ENCODE measurements around the gene MB21D2.
"Not testable (repeated sequence)": the region's sequence is repeated elsewhere in the genome, so short reads cannot be mapped to it uniquely, and the experiment has no call there.

Gene MB21D2, protein sequence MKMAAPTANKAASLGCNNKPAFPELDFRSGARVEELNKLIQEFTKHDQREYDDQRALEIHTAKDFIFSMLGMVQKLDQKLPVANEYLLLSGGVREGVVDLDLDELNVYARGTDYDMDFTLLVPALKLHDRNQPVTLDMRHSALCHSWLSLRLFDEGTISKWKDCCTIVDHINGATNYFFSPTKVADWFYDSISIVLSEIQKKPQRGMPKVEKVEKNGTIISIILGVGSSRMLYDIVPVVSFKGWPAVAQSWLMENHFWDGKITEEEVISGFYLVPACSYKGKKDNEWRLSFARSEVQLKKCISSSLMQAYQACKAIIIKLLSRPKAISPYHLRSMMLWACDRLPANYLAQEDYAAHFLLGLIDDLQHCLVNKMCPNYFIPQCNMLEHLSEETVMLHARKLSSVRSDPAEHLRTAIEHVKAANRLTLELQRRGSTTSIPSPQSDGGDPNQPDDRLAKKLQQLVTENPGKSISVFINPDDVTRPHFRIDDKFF
- total RNA-seq, result 13.7 reads per million, percentile 38 among the genes with 10 or more reads in this experiment

DNA sequence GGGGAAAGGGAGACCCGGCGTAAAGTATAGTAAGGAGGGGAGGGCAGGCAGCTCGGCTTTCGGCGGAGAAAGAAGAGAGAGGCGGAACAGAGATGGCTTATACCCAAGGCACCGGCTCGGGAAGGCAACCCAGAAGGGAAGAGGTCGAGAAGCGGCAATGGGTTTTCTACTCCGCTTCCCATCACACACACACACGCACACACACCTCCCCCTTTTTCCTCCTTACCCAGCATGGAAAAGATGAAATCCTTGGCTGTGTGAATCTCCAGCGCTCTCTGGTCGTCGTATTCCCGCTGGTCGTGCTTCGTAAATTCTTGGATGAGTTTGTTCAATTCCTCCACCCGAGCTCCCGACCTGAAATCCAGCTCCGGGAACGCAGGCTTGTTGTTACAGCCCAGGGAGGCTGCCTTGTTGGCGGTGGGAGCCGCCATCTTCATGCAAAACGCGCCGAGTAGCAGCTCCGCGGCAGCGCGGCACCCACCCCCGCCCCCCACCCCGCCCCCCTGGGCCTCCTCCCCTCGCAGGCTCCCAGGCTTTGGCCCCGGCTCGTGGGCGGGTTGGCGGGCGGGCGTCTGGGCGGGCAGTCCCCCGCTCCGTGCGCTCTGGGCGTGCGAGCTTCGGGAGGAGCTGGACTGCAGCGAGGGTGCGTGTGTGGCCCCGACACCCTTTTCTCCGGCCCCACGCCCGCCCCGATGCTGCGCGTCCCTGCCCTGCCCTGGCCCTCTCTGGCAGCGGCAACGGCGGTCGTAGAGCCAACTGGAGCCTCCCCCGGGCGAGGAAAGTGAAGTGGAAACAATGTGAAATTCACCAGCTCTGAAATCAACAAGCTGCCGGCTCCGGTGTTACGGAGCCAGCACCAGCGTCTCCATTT is at the start of gene MB21D2:
MB21D2 (minus strand) TSS at position 453 of the 871 bp plus-strand sequence; CDS start at position 437, 16 bp downstream.
- DNase-seq, result peak; percentile 47

DNA sequence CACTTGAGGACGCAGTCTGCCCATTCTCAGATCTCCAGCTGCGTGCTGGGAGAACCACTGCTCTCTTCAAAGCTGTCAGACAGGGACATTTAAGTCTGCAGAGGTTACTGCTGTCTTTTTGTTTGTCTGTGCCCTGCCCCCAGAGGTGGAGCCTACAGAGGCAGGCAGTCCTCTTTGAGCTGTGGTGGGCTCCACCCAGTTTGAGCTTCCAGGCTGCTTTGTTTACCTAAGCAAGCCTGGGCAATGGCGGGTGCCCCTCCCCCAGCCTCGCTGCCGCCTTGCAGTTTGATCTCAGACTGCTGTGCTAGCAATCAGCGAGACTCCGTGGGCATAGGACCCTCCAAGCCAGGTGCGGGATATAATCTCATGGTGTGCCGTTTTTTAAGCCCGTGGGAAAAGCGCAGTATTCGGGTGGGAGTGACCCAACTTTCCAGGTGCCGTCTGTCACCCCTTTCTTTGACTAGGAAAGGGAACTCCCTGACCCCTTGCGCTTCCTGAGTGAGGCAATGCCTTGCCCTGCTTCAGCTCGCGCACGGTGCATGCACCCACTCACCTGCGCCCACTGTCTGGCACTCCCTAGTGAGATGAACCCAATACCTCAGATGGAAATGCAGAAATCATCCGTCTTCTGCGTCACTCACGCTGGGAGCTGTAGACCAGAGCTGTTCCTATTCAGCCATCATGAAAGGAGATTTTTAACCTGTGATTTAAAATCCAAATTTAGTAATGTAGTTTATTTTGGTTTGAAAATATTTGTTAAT is 47.5 kb upstream of the MB21D2 start:
- DNase-seq, result not testable (repeated sequence)

DNA sequence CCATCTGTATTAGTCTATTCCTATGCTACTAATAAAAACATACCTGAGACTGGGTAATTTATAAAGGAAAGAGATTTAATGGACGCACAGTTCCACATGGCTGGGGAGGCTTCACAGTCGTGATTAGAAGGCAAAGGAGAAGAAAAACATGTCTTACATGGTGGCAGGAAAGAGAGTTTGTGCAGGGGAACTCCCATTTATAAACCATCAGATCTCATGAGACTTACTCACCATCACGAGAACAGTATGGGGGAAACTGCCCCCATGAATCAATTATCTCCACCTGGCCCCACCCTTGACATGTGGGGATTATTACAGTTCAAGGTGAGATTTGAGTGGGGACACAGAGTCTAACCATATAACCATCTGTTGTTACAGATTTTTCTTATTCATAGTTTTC is 42.1 kb upstream of the MB21D2 start:
- no peak for DNase-seq

DNA sequence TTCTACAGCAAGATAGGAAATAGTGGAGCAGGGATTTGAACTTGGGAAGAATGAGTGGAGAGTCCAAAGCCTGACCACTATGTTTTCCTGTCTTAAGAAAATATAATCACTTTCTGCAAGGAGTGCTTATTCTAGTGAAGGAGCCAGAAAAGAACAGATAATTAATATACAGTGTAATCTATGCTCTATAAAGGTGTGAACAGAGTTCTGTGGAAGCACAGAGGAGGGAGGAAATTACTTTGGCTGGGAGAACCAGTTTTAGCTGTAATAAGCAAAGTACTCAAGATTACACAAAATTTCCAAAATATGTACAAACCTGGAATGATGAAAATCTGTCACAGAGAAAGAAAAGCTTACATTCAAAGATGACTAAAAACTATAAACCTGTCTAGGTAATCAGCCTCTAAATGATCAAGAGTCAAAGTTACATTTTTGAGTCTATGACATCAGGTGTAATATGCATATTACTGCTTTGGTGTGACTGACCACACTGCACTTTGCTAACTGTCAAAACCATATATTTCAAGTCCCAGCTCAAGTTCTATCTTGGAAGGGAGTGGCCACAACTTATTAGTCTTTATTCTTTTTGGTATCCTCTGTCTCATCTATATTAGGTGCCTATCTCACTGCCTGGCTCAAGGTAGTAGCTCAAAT is 40.7 kb upstream of the MB21D2 start:
- DNase-seq, result no peak

DNA sequence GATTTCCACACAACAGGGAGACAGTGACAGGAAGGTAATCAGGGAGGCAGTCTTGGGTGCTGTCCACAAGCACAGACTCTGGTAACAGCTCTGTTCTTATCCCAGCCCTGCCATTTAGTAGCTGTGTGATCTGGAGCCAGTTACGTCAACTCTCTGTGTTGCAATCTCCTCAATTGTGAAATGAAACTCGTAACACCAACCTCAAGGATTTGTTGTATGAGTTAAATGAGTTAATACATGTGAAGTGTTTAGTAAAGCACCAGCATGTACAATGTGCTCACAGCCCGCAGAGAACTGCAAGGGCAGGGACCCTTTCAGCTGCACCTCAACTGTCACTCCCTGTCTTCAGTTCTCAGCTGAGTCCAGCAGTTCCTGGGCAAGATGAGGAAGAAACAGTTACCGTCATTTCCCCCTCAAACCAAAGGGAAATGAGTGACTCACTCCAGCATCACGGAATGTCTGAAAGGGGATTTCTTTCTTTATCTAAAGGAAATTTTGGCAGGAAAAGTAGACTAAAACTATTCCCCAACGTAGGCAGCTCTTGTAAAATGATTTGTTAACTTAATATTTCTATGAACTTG is 39.9 kb upstream of the MB21D2 start:
- DNase-seq, result no peak

DNA sequence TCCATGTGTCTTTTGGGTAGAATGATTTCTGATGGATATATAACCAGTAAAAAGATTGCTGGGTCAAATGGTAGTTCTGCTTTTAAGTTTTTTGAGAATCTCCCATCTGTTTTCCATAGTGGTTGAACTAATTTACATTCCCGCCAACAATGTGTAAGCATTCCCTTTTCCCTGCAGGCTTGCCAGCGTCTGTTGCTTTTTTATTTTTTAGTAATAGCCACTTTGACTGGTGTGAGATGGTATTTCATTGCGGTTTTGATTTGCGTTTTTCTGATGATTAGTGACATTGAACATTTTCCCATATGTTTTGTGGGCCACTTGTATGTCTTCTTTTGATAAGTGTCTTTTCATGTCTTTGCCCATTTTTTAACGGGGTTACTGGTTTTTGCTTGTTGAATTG is 36.3 kb upstream of the MB21D2 start:
- no peak for DNase-seq

DNA sequence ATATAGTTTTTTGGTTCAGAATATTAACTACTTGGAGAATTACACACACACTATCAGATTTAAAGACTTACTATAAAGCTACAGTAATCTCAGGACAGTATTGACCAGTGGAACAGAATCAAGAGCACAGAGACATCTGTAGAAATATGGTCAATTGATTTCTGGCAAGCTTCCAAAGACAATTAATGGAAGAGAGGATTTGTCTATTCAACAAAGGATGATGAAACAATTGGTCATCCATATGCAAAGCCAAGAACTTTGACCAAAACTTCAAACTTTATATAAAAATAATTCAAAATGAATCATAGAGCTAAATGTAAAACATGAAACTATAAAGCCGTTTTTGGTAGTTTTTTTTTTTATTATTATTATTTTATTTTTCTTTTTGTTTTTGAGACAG is 29.8 kb upstream of the MB21D2 start:
- DNase-seq, result no peak

DNA sequence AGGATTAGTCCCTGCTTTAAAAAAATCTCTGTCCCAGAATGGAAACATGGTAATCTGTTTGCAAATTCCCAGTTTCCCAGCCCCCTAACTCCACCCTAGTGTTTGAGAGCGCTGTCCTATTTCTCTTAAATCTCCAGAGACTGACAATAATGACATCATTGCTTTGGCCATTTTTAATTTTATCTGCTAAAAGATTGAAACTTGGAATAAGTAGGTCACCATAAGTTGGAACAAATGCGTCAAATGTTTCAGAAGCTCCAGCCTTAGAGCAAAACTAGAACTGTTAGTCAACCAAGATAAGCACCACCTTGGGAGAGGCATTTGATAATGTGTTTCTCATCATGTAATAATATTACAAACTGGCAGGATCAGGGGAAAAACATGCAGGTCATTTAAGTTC is 25.7 kb upstream of the MB21D2 start:
- no peak for DNase-seq

DNA sequence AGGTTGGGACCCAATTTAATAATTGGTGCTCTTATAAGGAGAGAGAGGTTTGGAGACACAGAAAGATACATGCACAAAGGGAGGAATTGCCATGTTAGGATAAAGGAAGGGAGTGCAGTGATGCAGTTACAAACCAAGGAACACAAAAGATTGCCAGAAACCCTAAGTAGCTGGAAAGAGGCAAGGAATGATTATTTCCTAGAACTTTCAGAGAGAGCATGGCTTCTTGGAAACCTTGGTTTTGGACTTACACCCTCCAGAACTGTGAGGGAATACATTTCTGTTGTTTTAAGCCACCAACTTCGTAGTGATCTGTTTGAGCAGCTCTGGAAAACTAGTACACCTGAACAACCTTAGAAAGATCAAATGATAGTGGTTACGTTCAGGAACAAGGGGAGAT is 25.0 kb upstream of the MB21D2 start:
- DNase-seq, result no peak

DNA sequence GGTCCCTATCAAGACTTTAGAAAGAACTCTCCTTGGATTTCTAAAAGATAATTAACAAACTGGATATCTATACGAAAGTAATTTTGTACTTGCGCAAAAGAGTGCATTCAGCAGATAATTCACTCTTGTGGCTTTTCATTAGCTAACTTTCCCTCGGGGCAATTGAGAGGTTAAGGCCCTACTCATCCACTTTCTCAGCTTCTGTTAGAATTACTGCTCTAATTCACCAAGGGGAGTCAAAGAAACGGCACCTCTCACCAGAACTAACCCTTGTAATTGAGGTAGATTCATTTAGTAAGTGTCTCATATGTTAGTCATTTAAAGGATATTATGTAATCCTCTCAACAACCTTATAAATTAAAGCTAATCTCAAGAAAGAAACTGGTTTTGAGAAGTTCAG is 22.5 kb upstream of the MB21D2 start:
- no peak for DNase-seq

DNA sequence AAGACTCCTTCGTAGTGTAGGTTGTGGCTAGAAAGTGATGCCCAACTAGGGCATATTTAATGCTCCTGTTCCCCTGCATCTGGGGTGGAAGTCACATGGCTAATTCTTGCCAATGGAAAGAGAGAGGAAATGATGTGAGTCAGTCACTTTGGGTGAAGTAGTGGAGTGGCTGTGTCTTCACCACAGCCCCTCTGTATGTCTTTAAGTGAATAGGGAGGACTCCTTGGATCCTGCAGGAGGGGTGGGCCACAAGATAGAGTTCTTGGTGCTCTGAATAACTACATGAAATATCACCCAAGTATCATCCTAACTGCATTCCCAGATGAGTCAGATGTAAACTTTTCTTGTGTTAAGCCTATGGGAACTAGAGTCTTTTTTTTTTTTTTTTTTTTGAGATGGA is 17.8 kb upstream of the MB21D2 start:
- no peak for DNase-seq

DNA sequence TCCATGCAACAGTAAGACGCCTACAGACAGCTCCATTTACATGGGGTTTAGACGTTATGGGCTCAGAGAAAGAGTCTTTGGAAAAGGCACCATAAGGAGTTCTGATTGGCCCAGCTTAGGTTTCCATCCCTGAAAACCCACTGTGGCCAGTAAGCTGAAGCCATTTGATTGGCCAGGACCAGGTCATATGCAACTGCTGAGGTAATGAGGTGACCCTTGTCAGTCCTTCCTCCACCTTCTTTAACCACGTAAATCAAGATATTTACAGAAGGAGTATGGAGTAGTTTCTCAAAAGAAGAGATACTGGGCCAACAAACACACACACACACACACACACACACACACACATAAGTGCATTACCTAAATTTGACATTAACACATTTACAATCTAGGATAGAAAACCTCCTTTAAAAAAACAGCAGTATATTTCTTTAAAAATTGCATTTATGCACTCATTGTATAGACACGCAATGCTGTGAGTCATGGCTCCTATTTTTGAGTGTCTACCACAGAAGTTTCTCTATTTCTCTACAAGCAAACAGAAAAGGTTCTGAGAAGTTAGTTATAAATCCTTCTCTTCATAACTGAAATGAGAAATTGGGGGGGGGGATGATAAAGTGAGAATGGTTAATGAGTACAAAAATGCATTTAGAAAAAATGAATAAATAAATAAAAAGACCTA is 16.3 kb upstream of the MB21D2 start:
- no peak for DNase-seq

DNA sequence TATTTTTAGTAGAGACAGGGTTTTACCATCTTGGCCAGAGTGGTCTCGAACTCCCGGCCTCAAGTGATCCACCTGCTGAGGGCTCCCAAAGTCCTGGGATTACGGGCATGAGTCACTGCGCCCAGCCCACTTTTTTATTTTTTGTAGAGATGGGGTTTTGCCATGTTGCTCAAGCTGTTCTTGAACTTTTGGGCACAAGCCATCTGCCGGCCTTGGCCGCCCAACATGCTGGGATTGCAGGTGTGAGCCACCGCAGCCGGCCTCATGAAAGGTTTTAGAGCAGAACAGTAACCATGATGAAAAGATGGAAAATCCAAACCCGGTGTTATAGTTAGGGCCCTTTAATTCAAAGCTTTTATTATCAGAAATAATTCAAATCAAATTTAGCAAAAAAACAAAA is 15.6 kb upstream of the MB21D2 start:
- DNase-seq, result no peak

DNA sequence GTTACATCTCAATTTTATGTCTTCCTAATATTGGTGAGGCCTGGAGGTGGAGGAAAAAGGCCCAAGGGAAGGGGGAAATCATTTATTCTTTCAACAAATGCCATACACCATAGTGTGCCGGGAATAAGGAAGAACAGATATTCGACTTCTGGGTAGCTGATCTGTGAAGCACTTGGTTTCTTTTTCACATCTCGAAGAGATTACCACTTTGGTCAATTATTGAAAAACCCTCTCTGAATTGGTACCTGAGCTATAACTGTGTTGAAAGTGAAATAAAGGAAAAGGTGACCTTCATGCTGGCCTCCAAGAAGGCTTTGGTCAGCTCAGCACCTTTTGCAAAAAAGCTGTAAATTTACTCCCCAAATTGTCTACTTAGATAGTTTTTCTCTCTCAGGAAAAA is 14.2 kb upstream of the MB21D2 start:
- DNase-seq, result no peak

DNA sequence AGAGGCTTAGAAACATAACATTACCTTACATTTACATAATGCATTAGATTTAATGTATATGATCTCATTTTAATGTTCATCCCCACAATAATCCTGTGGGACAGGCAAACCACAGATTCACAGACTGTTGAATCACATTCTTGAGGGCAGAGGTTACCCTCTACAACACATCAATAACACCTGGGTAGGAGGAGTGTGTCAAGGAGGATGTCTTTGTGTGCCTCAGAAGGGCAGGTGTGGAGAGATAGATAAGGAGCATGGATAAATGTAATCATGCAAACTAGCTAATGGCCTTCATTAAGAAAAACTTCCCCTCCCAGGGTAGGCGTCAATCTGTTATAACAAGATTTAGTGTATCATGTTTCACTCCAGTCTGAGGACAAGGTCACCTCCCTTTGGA is 12.9 kb upstream of the MB21D2 start:
- no peak for DNase-seq

DNA sequence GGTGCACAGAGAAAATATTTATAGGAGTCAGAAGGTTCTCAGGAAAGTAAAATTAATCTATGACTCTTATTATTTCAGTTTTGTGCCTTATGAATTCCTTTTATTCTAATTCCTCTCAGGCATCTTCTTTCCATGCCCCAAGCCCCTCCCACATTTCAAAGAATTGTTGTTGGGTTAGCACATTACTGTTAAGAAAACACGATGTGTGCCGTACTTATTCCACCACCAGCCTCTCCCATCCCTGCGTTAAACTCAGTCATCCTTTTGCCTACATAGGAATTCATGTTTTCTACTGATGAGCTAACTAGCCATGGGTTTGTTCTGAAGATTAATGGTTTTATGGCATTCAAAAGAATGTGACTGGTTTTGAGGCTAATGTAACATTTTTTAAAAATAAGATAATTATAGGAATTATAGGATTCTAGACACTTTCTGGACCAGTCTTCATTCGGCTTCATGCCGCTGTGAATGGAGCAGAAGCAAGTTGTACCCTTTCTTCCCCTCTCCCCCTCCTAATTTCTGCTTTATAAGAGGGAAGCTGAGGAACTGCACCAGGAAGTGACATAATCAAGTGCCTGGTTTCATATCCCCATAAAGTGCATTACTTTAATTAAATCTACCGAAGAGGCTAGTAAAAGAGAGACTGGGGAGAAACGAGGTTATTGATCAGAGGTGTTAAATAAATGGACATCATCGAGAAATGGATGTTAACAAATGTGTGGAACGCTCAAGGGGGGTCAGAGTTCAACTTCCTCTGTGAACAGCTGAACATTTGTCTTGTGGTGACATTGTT is 12.3 kb upstream of the MB21D2 start:
- DNase-seq, result no peak

DNA sequence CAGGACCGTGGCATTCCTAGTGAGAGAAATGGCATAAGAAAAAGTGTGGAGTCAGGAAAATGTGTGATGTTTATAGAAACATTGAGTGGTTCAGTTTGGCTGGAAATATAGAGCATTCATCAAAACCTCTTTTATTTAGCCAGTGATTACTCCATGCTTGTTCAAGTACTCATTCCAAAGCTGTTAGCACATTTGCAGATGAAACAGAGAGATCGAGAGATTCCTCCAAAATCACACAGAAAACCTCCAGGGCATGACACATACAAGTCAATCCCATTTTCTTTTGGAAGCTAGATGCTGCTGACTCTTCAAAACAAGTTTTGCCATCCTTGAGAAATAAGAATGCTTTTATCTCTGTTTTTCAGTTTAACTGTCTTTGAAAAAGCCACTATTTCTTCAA is 11.5 kb upstream of the MB21D2 start:
- DNase-seq, result no peak

DNA sequence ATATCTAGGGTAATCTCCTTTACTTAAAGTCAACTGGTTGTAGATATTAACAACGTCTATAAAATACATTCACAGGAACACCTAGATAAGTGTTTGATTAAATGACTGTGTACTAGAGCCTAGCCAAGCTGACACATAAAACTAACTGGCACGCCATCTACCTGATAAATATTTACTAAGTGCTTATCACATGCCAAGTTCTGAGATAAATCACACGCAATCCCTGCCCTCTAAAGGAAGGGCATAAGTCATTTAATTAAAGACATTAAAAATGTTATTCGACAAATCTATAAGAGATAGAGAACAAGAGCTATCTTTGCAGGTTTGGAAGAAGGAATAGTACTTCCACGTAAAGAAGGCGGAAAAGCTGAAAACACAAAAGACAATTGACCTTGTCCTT is 11.1 kb upstream of the MB21D2 start:
- DNase-seq, result no peak

DNA sequence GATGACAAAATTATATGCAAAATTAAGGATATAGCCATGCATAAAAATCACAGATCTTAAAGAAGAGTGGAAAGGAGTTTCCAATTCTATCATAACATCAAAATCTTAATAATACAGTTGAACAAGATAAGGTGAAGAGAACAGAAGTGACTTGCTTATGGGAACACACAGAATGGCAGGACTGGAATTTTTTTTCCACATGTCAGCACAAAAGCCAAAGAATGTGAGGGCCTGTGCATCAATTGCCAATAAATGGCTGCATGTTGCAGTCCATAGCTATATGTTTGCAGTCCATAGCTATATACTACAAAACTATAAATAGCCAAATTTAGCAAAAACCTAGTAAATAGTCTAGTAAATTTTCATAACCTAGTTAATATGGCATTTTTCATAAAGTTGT is 10.4 kb upstream of the MB21D2 start:
- DNase-seq, result no peak

DNA sequence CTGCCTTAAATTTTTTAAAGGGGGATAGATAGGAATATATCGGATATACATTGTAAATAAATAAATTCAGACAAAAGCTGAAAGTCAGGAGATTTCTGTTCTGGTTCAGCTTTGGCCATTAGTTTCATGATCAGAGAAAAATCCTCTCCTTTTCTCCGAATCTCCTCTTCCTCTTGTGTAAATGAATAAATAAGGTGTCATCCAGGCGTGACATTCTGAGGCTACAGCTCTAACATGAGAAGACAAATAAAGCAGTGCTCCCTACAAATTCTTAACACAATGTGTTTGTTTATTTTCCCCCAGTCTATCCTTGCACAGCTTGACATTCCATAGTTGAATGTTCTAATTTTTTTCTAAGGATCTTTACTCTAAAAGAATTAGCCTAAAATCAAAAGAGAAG is 9.4 kb upstream of the MB21D2 start:
- DNase-seq, result no peak

DNA sequence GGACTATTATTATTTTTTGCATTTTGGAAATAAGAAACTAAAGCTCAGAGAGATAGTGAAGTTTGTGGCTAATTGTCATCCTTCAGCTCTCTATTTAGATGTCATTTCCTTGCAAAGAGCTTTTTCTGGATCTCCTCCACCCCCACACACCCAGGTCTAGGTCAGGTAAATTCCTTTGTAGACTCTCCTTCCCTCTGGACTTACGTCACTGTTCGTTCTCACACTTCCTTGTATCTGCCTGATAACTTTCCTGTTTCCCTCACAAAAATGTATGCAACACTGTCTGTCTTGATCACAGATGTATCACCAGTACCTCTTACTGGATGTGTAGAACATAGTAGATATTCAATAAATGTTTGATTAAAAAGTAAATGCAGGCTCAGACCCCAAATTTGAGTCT is 6.1 kb upstream of the MB21D2 start:
- no peak for DNase-seq
